ENCODE data around the gene PRKAR2B.

The PRKAR2B gene

DNA sequence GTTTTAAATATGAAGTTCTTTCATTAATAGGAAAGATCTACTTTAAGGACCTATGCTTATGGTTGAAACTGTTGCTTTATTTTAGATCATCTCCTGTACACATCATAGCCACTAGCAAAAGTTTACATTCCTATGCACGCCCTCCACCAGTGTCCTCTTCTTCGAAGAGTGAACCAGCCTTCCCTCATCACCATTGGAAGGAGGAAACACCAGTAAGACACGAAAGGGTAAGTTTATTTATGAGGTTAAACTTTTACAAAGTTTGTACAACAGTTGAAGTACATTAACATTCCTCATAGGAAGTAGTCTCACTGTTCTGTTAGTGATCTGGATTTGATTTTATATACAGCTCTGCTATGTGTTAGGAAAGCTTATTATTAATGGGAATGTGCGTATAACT lies 141.2 kb downstream of the PRKAR2B start:
- Histone ChIP-seq H4K91ac (ENCODE audit: low read depth, low read length, poor library complexity) (no peak overlapping the region), H3K9me3 (replicated peaks in 1 of 2; ENCODE audit: control insufficient read depth in 2 of 2, insufficient read depth in 1 of 2, low read depth in 1 of 2, low read length in 2 of 2) (no peaks in the 10 kb centered on the region), H2BK5ac (ENCODE audit: low read length) (no peak overlapping the region), H3K4me3 (ENCODE audit: low read length in 2 of 2) (no peak overlapping the region), H3K79me1 (ENCODE audit: low read depth, low read length) (no peaks in the 10 kb centered on the region), H2BK120ac (ENCODE audit: low read depth, low read length) (no peak overlapping the region), H2BK12ac (ENCODE audit: low read length) (no peak overlapping the region), H3K27me3 (ENCODE audit: control insufficient read depth in 3 of 3, insufficient read depth in 3 of 3, low read depth in 1 of 3, low read length in 3 of 3) (no peaks in the 10 kb centered on the region), H3K4me1 (ENCODE audit: control insufficient read depth in 2 of 2, insufficient read depth in 1 of 2, low read depth in 1 of 2, low read length in 2 of 2) (no peaks in the 10 kb centered on the region), H3K14ac (ENCODE audit: low read length) (no peak overlapping the region), H2BK15ac (ENCODE audit: low read length) (no peak overlapping the region), H3K27ac (replicated peaks; ENCODE audit: low read length) (no peak overlapping the region), H3K18ac (ENCODE audit: low read length) (no peak overlapping the region), H2AFZ (ENCODE audit: low read length) (no peak overlapping the region), H2AK5ac (ENCODE audit: low read depth, low read length) (no peak overlapping the region), H3K4ac (ENCODE audit: low read length) (no peak overlapping the region), H3K4me2 (ENCODE audit: insufficient read depth, low read length, poor library complexity, severe bottlenecking) (no peak overlapping the region), H3K9ac (ENCODE audit: low read depth, low read length, poor library complexity) (no peak overlapping the region), H3K23ac (ENCODE audit: low read depth, low read length, poor library complexity) (no peak overlapping the region), H4K8ac (ENCODE audit: low read depth, low read length) (no peak overlapping the region), H3K36me3 (replicated peaks in 1 of 2; ENCODE audit: control insufficient read depth in 2 of 2, insufficient read depth in 2 of 2, low read length in 2 of 2) (peaks cover 7 to 96% of the 10 kb centered on the region in 2 donors)
- no peak for DNase-seq (ENCODE audit: low spot score)
- no CpG with 5 or more reads among the region's 4 CpGs for WGBS, 2 donors (ENCODE audit: extremely low coverage in 2 of 2, insufficient read length in 2 of 2, insufficient replicate concordance in 1 of 2)

DNA sequence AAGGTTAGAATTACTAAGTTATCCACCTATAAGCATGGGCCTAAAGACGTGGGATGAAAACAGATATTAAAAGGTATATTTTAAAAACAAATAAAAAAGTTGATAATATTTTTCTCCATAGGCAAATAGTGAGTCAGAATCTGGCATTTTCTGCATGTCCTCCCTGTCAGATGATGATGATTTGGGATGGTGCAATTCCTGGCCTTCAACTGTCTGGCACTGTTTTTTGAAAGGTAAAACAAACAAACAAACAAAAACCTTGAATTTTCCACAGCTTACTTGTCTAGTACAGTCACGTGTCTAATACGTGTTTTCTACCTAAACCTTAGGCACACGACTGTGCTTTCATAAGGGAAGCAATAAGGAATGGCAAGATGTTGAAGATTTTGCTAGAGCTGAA lies 141.7 kb downstream of the PRKAR2B start:
- no peak overlapping the region for H3K23ac ChIP-seq (ENCODE audit: low read depth, low read length, poor library complexity)
- no peaks in the 10 kb centered on the region for H3K27me3 ChIP-seq (ENCODE audit: control insufficient read depth in 3 of 3, insufficient read depth in 3 of 3, low read depth in 1 of 3, low read length in 3 of 3)
- H3K27ac ChIP-seq (replicated peaks; ENCODE audit: low read length) = no peak overlapping the region
- H3K4me1 ChIP-seq (ENCODE audit: control insufficient read depth in 2 of 2, insufficient read depth in 1 of 2, low read depth in 1 of 2, low read length in 2 of 2) = no peaks in the 10 kb centered on the region
- H2BK5ac ChIP-seq (ENCODE audit: low read length) = no peak overlapping the region
- no peak overlapping the region for H3K4me2 ChIP-seq (ENCODE audit: insufficient read depth, low read length, poor library complexity, severe bottlenecking)
- H3K4ac ChIP-seq (ENCODE audit: low read length) = no peak overlapping the region
- no peak overlapping the region for H2BK120ac ChIP-seq (ENCODE audit: low read depth, low read length)
- no CpG with 5 or more reads among the region's 4 CpGs for WGBS, 2 donors (ENCODE audit: extremely low coverage in 2 of 2, insufficient read length in 2 of 2, insufficient replicate concordance in 1 of 2)
- no peak overlapping the region for H2BK15ac ChIP-seq (ENCODE audit: low read length)
- H2BK12ac ChIP-seq (ENCODE audit: low read length) = no peak overlapping the region
- no peak overlapping the region for H2AK5ac ChIP-seq (ENCODE audit: low read depth, low read length)
- H3K9ac ChIP-seq (ENCODE audit: low read depth, low read length, poor library complexity) = no peak overlapping the region
- H4K8ac ChIP-seq (ENCODE audit: low read depth, low read length) = no peak overlapping the region
- H3K14ac ChIP-seq (ENCODE audit: low read length) = no peak overlapping the region
- H3K18ac ChIP-seq (ENCODE audit: low read length) = no peak overlapping the region
- no peaks in the 10 kb centered on the region for H3K79me1 ChIP-seq (ENCODE audit: low read depth, low read length)
- peaks cover 7 to 96% of the 10 kb centered on the region in 2 donors for H3K36me3 ChIP-seq (replicated peaks in 1 of 2; ENCODE audit: control insufficient read depth in 2 of 2, insufficient read depth in 2 of 2, low read length in 2 of 2)
- no peak overlapping the region for H2AFZ ChIP-seq (ENCODE audit: low read length)
- no peak overlapping the region for H3K4me3 ChIP-seq (ENCODE audit: low read length in 2 of 2)
- DNase-seq (ENCODE audit: low spot score) = no peak
- no peaks in the 10 kb centered on the region for H3K9me3 ChIP-seq (replicated peaks in 1 of 2; ENCODE audit: control insufficient read depth in 2 of 2, insufficient read depth in 1 of 2, low read depth in 1 of 2, low read length in 2 of 2)
- no peak overlapping the region for H4K91ac ChIP-seq (ENCODE audit: low read depth, low read length, poor library complexity)

DNA sequence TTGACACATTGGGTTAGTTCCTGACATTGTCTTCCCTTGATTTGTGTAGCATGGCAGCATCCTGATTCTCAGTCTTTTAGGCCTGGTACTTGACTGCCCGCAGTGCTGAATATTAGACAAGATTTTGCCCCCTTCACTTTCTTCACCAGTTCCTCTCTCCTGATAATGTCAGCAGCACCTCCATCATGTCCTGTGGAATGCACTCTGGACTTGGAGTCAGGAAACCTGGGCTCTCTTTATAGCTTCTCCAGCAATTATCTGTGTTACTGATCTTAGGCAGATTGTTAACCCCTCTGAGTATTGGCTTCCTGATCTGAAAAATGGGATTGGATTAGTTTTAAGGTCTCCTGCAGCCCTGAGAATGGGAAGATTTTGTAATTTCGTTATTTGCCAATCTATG lies 143.3 kb downstream of the PRKAR2B start:
- no peak overlapping the region for H2BK5ac ChIP-seq (ENCODE audit: low read length)
- H4K8ac ChIP-seq (ENCODE audit: low read depth, low read length) = no peak overlapping the region
- H3K4me2 ChIP-seq (ENCODE audit: insufficient read depth, low read length, poor library complexity, severe bottlenecking) = no peak overlapping the region
- no peak overlapping the region for H2BK12ac ChIP-seq (ENCODE audit: low read length)
- H2BK120ac ChIP-seq (ENCODE audit: low read depth, low read length) = no peak overlapping the region
- no peaks in the 10 kb centered on the region for H3K4me1 ChIP-seq (ENCODE audit: control insufficient read depth in 2 of 2, insufficient read depth in 1 of 2, low read depth in 1 of 2, low read length in 2 of 2)
- no peaks in the 10 kb centered on the region for H3K27me3 ChIP-seq (ENCODE audit: control insufficient read depth in 3 of 3, insufficient read depth in 3 of 3, low read depth in 1 of 3, low read length in 3 of 3)
- H2BK15ac ChIP-seq (ENCODE audit: low read length) = no peak overlapping the region
- H3K14ac ChIP-seq (ENCODE audit: low read length) = no peak overlapping the region
- H3K4me3 ChIP-seq (ENCODE audit: low read length in 2 of 2) = no peak overlapping the region
- no peak overlapping the region for H3K23ac ChIP-seq (ENCODE audit: low read depth, low read length, poor library complexity)
- H3K27ac ChIP-seq (replicated peaks; ENCODE audit: low read length) = no peak overlapping the region
- no peak overlapping the region for H2AK5ac ChIP-seq (ENCODE audit: low read depth, low read length)
- H3K4ac ChIP-seq (ENCODE audit: low read length) = no peak overlapping the region
- no peak overlapping the region for H3K18ac ChIP-seq (ENCODE audit: low read length)
- no peaks in the 10 kb centered on the region for H3K79me1 ChIP-seq (ENCODE audit: low read depth, low read length)
- H3K9me3 ChIP-seq (replicated peaks in 1 of 2; ENCODE audit: control insufficient read depth in 2 of 2, insufficient read depth in 1 of 2, low read depth in 1 of 2, low read length in 2 of 2) = no peaks in the 10 kb centered on the region
- H4K91ac ChIP-seq (ENCODE audit: low read depth, low read length, poor library complexity) = no peak overlapping the region
- no CpG with 5 or more reads among the region's 2 CpGs for WGBS, 2 donors (ENCODE audit: extremely low coverage in 2 of 2, insufficient read length in 2 of 2, insufficient replicate concordance in 1 of 2)
- no peak for DNase-seq (ENCODE audit: low spot score)
- no peak overlapping the region for H3K9ac ChIP-seq (ENCODE audit: low read depth, low read length, poor library complexity)
- no peak overlapping the region for H2AFZ ChIP-seq (ENCODE audit: low read length)
- H3K36me3 ChIP-seq (replicated peaks in 1 of 2; ENCODE audit: control insufficient read depth in 2 of 2, insufficient read depth in 2 of 2, low read length in 2 of 2) = peaks cover 5 to 96% of the 10 kb centered on the region in 2 donors

GRCh38 chr7:107190090-107190489 lies 145.6 kb downstream of the PRKAR2B start:
- Histone ChIP-seq H3K4me2 (ENCODE audit: insufficient read depth, low read length, poor library complexity, severe bottlenecking) (no peak overlapping the region), H3K4me1 (ENCODE audit: control insufficient read depth in 2 of 2, insufficient read depth in 1 of 2, low read depth in 1 of 2, low read length in 2 of 2) (no peaks in the 10 kb centered on the region), H4K91ac (ENCODE audit: low read depth, low read length, poor library complexity) (no peak overlapping the region), H3K27ac (replicated peaks; ENCODE audit: low read length) (no peak overlapping the region), H3K4ac (ENCODE audit: low read length) (no peak overlapping the region), H3K36me3 (replicated peaks in 1 of 2; ENCODE audit: control insufficient read depth in 2 of 2, insufficient read depth in 2 of 2, low read length in 2 of 2) (peaks cover 5 to 95% of the 10 kb centered on the region in 2 donors), H2BK5ac (ENCODE audit: low read length) (no peak overlapping the region), H3K9ac (ENCODE audit: low read depth, low read length, poor library complexity) (no peak overlapping the region), H3K18ac (ENCODE audit: low read length) (no peak overlapping the region), H2BK15ac (ENCODE audit: low read length) (no peak overlapping the region), H2AK5ac (ENCODE audit: low read depth, low read length) (no peak overlapping the region), H2AFZ (ENCODE audit: low read length) (no peak overlapping the region), H2BK120ac (ENCODE audit: low read depth, low read length) (no peak overlapping the region), H3K79me1 (ENCODE audit: low read depth, low read length) (no peaks in the 10 kb centered on the region), H3K4me3 (ENCODE audit: low read length in 2 of 2) (no peak overlapping the region), H3K9me3 (replicated peaks in 1 of 2; ENCODE audit: control insufficient read depth in 2 of 2, insufficient read depth in 1 of 2, low read depth in 1 of 2, low read length in 2 of 2) (no peaks in the 10 kb centered on the region), H2BK12ac (ENCODE audit: low read length) (no peak overlapping the region), H3K23ac (ENCODE audit: low read depth, low read length, poor library complexity) (no peak overlapping the region), H3K27me3 (ENCODE audit: control insufficient read depth in 3 of 3, insufficient read depth in 3 of 3, low read depth in 1 of 3, low read length in 3 of 3) (no peaks in the 10 kb centered on the region), H4K8ac (ENCODE audit: low read depth, low read length) (no peak overlapping the region), H3K14ac (ENCODE audit: low read length) (no peak overlapping the region)
- no peak for DNase-seq (ENCODE audit: low spot score)
- WGBS, 2 donors (ENCODE audit: extremely low coverage in 2 of 2, insufficient read length in 2 of 2, insufficient replicate concordance in 1 of 2) = no CpG with 5 or more reads among the region's 2 CpGs
